GM18907 (cell line): ENCODE data around the gene ADRM1.

ENCODE experiments used
- ATAC-seq: cut with Tn5 transposase; IDR thresholded peaks from one replicate; pipeline ENCODE4 v1.9.1; 2021; ENCODE audit warnings: mild to moderate bottlenecking, moderate library complexity; ENCODE audit not compliant: unreplicated experiment

Gene ADRM1

DNA sequence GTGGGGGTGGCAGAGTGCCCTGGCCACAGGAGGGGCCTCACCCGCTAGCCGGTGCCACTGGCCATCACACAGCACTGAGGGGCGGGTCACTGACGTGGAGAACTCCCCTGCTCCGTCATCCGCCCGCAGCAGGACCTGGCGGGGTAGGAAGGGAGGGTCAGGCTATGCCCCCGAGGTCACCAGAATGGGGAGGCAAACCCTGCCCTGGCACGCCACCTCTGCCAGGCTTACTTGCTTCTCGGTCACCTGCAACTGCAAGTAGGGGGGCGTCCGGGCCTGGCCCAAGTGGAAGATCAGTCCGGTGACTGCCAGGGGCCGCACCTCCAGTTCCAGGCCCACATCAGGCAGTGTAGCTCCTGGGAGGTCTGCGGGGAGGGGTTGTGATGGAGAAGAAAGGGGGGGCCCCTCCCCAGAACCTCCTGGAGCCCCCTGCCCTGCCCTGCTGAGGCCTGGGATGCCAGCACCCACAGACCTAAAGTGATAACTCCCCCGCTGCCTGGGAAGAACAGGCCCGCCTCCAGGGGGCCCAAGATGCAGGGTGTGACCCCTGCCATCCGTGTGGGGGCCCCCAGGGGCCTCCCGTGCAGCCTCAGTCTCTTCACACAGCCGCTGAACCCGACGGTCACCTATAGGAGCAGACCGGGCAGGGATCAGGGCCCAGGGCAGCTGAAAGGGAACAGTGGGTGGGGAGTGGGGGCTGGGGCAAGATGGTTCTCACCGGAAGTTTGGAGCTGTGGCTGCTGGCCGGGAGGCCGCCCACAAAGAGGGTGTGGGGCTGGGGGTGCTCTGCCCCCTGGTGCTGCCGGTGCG is 7.4 kb downstream of the ADRM1 start:
- no peak for ATAC-seq

DNA sequence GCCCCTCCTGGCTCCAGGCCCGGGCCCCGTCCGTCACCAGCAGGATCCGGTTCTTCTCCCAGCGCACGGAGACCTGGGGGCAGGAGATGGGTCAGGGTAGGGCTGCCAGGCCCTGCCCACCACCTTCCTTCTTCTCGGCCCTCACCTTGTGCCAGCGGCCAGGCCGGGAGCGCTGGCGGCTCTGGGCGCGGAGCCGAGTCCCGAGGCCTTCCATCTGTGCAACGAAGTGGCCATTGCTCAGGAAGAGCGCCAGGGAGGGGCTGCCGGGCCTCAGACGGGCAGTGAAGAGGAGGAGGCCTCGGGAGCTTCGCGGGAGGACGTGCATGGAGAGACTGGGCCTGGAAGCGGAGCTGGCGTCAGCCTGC is 7.9 kb downstream of the ADRM1 start:
- ATAC-seq, result no peak

DNA sequence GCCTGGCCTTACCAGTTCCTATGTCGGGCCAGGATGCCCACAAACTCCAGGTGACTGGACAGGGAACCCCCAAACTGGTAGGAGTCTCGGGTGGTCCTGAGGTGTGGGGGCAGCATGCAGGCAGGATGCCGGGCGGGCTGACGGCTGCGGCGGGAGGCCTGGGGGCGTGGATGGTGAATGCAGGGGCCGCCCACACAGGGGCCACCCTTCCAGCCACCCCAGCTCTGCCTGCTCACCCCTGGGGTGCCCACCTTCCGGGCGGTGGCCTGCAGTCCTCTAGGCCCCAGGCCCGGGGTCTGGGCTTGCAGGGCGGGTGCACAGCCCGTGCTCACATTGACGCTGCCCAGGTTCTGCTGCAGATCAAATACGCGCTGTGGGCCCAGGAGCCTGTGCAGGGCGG is 8.4 kb downstream of the ADRM1 start:
- no peak for ATAC-seq

DNA sequence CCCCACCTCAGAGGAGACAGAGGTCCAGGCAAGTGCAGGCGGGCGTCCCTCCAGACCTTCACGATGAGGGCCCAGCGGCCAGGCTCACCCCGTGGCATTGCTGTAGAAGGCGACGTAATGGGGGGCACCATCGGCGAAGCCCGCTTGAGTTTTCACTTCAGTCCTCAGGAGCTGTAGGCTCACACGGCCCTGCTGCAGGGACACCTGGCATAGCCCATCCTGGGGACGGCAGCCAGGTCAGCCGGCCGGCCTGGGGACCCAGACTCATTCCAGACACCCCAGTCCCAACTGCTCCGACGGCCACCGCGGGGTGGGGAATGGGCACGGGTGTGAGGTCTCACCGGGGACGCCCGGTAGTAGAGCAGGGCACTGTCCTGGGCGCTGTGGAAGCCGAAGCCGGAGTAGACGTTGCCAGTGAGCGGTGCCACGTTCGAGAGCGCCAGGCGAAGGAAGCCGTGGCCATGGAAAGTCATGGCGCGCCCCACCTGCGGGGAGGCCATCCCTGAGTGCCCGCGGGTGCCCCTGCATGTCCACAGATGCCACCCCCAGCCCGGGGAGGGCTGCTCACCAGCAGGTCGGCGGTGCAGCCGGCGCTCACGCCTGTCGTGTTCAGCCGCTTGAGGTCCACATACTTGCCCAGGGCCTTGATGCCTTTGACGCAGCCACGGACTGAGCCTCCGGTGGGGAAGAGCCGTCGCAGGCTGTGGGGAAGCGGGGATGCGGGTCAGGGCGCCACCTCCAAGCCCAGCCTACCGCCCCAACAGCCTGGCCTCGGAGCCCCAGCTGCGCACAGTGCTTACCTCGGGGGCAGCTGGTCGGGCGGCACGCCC is 9.2 kb downstream of the ADRM1 start:
- ATAC-seq, result no peak

DNA sequence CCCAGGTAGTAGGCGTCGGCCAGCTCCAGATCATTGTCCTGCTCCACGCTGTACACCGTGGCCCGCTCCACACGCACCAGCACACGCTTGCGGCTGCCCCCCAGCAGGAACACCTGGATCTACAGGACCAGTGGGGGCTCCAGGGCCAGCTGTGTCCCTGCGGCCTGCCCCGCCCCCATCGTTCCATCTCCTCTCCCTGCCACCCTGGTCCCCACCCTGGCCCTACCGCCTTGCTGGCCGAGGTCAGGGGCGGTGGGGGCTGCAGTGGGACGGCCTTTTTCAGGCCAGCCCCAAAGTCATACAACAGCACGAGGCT is 9.8 kb downstream of the ADRM1 start:
- ATAC-seq, result no peak

DNA sequence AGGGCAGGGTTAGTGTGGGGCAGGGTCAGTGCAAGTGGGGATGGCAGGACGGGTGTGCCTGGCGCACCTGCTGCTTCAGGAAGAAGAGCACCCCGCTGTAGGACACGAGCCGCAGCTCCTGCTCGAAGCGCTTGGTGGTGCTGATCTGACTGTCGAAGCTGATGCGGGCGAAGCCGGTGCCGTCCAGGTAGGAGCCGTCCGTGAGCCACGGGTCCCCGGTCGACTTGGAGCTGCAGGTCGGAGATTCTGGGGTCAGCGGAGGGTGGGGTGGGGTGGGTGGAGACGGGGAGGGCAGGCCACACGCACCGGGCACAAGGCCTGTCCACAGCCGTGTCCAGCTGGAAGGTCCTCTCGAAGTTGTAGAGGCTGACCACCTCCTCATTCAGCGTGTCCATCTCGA is 10.2 kb downstream of the ADRM1 start:
- no peak for ATAC-seq

DNA sequence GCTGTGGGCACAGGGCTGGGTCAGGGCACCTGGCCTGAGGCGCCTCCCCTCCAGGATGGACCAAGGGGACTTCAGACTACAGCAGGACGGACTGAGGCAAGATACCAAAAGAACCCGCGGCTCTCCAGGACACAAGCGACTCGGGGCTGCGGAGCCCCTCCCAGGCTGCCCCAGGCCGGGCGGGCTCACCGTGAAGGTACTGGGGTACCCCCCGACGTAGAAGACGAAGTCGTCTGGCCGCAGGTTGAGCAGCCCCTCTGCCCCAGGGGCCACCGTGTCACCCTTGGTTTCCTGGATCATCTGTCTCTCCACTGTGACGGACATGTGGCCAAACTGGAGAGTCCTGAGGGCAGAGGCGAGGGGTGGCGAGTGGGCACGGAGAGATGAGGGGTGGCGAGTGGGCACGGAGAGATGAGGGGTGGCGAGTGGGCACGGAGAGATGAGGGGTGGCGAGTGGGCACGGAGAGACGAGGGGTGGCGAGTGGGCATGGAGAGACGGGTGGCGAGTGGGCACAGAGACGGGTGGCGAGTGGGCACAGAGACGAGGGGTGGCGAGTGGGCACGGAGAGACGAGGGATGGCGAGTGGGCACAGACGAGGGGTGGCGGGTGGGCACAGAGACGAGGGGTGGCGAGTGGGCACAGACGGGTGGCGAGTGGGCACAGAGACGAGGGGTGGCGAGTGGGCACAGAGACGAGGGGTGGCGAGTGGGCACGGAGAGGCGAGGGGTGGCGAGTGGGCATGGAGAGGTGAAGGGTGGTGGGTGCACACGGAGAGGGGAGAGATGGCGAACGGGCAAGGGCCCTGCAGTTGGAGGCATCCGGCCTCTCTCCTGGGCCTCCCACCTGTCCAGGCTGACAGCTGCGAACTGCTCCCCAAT is 10.9 kb downstream of the ADRM1 start:
- no peak for ATAC-seq

DNA sequence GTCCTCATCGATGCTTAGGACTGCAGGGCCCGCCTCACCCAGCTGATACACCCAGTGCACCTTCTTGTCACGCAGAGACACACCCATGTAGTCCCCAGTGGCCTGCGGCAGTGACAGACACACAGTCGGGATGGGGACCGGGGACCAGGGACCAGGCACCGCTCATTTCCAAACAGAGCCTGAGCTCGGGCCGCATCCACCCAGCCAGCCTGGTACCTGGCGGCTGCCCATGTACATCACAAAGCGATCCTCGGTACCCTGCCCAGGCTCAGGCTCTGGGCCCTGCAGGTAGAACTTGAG is 11.5 kb downstream of the ADRM1 start:
- no peak for ATAC-seq

DNA sequence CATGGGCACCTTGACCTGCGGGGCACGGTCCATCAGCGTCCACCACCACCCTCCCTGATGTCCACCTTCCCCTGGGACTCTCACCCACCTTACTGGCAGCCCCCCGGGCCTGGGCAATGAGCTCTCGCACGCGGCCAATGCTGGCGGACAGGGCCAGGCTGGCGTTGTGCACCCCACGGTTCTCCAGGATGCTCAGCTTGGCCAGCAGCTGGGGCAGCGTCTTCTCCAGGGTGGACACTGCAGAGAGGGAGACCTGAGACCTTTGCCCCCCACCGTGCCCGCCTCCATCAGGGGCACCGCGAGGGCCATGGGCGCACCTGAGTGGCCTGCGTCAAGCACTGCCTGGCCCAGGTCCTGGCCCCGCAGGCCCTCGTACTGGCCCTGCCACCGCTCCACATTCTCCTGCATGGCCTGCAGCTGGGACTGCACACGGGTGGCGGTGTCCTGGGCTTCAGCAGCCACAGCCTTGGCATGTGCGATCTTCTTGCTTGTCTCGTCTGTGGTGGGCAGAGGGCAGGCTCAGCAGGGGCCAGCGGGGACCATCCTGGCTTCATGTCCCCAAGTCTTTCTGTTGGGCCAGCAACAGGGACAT is 12.0 kb downstream of the ADRM1 start:
- ATAC-seq, result no peak

DNA sequence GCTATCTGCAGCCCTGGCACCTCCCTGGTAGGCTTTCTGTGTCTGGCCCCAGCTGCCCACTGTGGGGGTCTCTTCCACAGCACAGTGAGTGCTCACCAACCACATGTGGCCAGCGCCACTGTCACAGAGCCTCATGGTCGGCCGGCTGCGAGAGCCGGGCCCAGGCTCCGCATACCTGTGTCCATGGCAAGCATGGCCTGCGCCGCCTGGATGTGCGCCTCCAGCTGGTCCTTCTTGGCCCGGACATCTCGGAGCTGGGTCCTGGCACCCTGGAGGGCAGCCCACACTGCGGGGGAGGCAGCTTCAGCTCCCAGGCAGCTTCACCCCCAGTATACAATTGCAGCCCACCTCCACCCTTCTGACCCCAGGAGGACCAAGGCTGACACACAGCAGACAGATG is 13.0 kb downstream of the ADRM1 start:
- no peak for ATAC-seq

DNA sequence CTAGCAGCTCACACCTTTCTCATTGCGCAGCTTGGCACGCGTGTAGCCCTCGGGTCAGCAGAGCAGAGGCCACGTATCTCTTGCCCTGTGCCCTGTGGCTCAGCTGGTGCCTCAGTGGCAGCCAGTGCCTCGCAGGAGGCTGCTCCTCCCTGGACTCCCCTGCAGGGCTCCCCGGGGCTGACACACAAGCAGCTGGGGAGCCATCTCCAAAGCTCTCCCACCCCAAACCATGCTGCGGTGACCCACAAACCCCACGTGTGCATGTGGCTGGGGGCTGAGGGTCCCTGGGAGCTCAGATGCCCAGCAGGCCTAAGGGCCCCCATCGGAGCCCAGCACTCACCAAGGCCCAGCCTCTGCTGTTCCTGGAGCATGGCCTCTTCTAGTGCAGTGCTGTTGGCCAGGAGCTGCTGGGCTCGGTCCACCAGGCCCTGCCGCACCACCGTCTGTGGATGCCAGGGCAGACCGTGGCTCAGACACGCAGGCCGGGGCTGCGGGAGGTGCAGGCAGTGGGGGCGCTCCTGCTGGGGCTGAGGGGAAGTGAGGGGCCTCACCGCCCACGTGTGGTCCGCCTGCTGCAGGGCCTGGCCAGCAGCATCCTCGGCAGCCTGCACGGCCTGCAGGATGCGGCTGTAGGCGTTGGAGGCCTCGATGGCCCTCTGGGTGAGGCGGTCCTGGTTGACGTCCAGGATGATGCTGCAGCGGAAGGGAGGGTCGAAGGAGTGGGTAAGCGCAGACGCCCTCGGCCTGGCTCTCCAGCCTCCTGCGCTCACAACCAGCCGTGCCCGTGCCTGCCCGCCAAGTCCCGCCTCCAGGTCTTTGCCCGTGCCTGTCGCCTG is 13.8 kb downstream of the ADRM1 start:
- no peak for ATAC-seq

DNA sequence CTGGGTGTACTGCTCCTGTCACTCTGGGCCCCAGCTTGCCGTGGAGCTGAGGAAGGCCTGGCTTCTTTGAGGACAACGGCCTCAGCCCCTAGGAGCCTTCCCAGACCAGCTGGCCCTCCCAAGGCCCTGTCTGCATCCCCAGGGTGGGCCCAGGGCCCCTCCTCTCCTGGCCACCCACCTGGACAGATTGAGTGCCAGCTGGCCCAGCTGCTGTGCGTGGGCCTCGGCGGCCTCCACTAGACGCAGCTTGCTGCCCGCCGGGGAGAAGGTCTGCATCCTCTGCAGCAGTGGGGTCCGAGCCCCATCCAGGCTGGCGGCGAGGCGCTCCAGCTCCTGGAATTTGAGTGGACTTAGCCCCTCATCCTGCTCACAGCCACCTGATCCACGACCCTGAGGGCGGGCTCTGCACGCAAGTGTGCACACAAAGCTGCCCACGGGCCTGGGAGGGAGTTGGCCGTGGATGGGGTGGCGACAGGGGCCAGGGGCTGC is 14.4 kb downstream of the ADRM1 start:
- no peak for ATAC-seq

DNA sequence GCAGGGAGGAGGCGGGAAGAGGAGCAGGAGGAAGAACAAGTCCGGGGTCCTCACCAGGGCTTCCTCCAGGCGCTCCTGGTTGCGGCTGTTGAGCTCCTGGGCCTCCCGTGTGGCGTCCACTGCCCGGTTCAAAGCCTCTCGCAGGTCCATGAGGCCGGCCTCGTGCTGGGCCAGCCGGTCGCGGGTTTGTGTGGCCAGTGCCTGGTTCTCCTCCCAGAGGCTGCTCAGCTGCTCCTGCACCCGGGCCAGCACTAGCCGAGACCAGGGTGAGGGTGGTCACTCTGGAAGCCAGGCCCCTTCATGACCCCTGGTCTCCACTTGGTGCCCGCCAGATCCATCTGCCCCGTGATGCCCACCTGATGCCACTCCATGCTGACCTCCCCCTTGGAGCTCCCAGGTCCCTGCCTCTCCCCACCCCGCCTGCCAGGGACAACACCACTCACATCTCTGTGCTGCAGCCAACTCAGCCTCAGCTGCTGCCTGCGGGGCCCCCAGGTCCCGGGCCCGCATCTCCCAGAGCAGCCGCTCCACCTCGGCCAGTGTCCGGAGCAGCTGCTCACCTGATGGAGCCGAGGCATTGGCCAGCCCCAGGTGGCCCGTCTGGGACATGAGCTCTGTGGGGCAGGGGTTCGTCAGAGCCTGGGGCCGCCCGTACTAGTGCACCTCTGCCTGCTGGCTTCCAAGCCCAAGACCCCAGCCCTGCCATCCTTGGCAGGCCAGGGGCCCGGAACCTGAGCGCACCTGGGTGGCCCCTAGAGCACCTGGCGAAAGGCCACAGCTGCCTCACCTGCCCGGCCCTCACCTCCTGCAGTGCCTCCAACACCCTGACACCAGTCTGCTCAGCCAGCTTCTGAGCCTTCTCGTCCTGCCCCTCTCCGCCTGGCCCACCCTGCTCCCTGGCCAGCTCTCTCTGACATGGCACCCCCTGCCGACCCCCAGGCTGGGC is 15.9 kb downstream of the ADRM1 start:
- no peak for ATAC-seq

DNA sequence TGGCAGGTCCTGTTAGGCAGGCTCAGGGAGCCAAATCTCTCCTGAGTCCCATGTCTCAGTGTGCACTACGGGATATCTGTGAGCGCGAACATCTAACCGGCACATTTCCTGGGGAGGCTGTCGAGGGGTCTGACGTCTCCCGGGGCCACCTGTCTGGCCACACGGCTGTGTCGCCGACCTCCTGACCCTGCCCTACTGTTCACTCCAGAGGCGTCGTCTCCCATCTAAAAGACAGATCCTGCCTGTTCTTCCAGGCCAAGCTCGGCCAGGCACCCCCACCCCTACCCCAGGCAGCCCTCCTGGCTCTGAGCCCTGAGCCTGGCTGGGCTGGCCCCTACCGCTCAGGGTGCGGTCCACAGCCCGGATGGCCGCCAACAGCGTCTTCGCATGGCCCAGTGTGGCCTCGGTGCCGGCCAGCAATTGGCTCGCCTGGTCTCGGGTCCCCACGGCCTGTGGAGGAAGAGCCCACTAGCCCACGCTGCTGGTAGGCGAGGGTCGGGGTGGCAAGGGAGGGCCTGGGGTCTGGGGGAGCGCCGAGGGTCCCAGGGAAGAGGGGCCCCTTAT is 16.6 kb downstream of the ADRM1 start:
- no peak for ATAC-seq

DNA sequence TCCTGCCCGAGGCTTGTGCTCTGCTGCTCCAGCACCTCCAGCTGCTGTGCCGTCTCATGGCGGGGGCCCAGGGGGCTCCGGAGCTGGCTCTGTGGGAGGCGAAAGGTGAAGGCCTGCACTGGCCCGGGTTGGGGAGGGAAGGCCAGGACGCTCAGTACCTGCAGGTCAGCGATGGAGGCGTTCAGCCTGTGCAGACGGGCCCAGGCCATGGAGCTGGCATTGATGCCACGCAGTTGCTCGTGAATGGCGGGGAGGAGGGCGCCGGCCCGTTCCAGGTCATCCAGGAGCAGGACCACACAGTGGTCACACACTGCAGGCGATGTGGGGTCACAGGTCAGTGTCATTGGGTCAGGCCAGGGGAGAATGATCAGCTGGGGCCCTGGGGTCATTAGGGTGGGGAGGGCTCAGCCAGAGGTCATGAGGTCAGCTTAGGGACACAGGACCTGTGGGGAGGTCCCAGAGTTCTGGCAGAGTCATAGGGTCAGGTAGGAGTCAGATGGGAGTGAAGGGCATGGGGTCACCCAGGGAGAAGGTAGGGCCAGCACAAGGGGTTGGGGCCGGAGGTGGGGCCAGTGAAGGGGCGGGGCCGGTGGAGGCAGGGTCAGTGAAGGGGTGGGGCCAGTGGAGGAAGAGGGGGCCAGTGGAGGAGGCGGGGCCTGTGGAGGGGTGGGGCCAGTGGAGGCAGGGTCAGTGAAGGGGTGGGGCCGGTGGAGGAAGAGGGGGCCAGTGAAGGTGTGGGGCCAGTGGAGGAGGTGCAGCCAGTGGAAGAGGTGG is 18.0 kb downstream of the ADRM1 start:
- ATAC-seq, result no peak

DNA sequence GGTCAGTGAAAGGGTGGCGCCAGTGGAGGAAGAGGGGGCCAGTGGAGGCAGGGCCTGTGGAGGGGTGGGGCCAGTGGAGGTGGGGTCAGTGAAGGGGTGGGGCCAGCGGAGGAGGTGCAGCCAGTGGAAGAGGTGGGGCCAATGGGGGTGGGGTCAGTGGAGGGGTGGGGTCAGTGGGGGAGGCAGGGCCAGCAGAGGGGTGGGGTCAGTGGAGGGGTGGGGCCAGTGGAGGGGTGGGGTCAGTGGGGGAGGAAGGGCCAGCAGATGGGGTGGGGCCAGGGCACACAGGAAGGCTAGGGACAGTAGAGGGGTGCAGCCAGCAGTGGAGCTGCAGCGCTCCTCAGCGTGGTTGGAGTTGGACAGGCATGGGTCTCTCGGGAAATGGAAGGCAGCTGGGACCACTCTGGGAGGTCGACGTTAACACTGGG is 18.7 kb downstream of the ADRM1 start:
- ATAC-seq, result no peak

DNA sequence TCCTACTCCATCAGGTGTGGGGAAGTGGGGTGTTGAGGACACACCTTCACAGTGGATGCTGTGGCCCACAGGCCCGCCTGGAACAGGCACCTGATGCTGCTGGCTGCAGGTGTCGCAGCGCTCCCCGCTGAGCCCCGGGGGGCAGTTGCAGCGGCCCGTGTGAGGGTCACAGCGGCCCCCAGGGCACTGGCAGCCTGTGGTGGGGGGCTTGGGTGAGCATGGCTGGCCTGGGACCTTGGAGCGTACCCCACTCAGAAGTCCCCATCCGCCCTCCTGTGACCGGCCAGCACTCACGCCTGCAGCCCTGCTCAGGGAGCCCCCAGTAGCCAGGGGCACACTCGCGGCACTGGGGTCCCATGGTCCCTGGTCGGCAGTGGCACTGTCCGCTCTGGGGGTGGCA is 19.2 kb downstream of the ADRM1 start:
- ATAC-seq, result no peak

DNA sequence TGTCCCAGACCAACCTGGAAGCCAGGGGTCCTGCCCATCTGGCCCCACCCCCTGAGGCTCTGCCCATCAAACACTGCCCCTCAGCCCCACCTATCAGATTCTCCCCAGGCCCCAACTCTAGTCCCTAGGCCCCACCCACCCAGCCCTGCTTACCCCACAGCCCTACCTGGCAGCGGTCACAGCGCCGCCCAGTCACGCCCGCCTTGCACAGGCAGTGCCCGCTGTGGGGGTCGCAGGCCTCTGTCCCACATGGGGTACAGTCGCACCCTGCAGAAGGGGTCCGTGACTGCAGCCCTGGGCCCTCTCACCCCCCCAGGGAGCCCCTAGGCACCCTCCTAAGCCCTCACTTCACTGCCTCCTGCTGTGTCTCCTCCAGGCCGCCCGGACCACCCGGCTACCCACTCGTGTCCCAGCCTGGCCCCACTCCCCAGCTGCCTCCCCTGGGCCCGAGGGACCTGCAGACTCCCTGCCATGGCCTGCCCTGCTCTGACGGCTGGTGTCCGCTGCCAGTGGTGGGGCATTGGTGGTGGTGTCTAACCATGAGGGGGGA is 19.8 kb downstream of the ADRM1 start:
- no peak for ATAC-seq
